Measurements from ENCODE around the gene TAS2R30.

- TF ChIP-seq CTCF (IDR thresholded peaks at IDR 0.05): no peak
- no peak for TF ChIP-seq EZH2 (IDR thresholded peaks at IDR 0.05; ENCODE audit: borderline replicate concordance, insufficient read depth, low read depth, low read length, poor library complexity, severe bottlenecking)
These were observed 45.2 kb downstream of the TAS2R30 start for GRCh38 chr12:11089246-11089645.
